CD14-positive monocyte (primary cell): ENCODE data around the gene OGFOD3. TPM values are rescaled to one million over a fixed set of nuclear protein-coding genes. Genes with fewer than 3 reads are reported as not detected.
A peak's percentile ranks its signal among the peaks of the same experiment; 100 is the strongest.

Experiments
- DNase-seq, 3 donors: peaks; one replicate each; pipeline ENCODE4 v3.0.0-alpha.2; 2011 to 2022
- H2AFZ ChIP-seq: 2 replicates; pipeline ENCODE4 v1.6.0; 2012; ENCODE audit warnings: mild to moderate bottlenecking, low read depth, low read length, inconsistent platforms; ENCODE audit not compliant: insufficient read depth, poor library complexity, severe bottlenecking
- H3K27ac ChIP-seq, 2 donors: 1 replicate in 1 of 2; 2 replicates in 1 of 2; pipeline ENCODE4 v1.5.1; 2012 to 2013; ENCODE audit warnings: low read length in 2 of 2, control low read depth in 1 of 2, inconsistent platforms in 1 of 2, low read depth in 1 of 2, mild to moderate bottlenecking in 1 of 2
- H3K27me3 ChIP-seq, 2 donors: one replicate each; pipeline versions ENCODE4 v1.6.0 to v1.6.1; 2011 to 2013; ENCODE audit warnings: low read length in 2 of 2; ENCODE audit not compliant: control insufficient read depth in 2 of 2, insufficient read depth in 2 of 2
- H3K36me3 ChIP-seq, 2 donors: replicated peaks in 1 of 2; 1 replicate in 1 of 2; 2 replicates in 1 of 2; pipeline versions ENCODE4 v1.5.1 to v1.6.1; 2012 to 2013; ENCODE audit warnings: low read length in 2 of 2, control low read depth in 1 of 2, inconsistent platforms in 1 of 2, mild to moderate bottlenecking in 1 of 2; ENCODE audit not compliant: insufficient read depth in 2 of 2, control insufficient read depth in 1 of 2
- H3K4me1 ChIP-seq, 2 donors: 1 replicate in 1 of 2; 2 replicates in 1 of 2; pipeline versions ENCODE4 v1.5.1 to v1.6.1; 2012 to 2013; ENCODE audit warnings: low read length in 2 of 2, control low read depth in 1 of 2, inconsistent platforms in 1 of 2, mild to moderate bottlenecking in 1 of 2, moderate library complexity in 1 of 2; ENCODE audit not compliant: insufficient read depth in 2 of 2, control insufficient read depth in 1 of 2
- H3K4me2 ChIP-seq: replicated peaks from 2 replicates; pipeline ENCODE3; 2012; ENCODE audit warnings: low read length, moderate library complexity, mild to moderate bottlenecking; ENCODE audit not compliant: poor library complexity, severe bottlenecking; ENCODE audit errors: extremely low read depth
- H3K4me3 ChIP-seq, 3 experiments: fragments of 200-600 bp in 1 of 3; sonication (generic) in 1 of 3; replicated peaks in 1 of 3; 1 replicate in 2 of 3; 2 replicates in 1 of 3; pipeline ENCODE4 v1.5.1; 2011 to 2013; ENCODE audit warnings: low read length in 3 of 3, mild to moderate bottlenecking in 3 of 3, control low read depth in 2 of 3, low read depth in 2 of 3, inconsistent platforms in 1 of 3, moderate library complexity in 1 of 3
- H3K79me2 ChIP-seq: 2 replicates; pipeline ENCODE4 v1.6.0; 2012; ENCODE audit warnings: mild to moderate bottlenecking, control low read depth, inconsistent platforms, low read length, moderate library complexity; ENCODE audit not compliant: insufficient read depth
- H3K9ac ChIP-seq: 2 replicates; pipeline ENCODE4 v1.6.0; 2017; ENCODE audit warnings: low read length, mild to moderate bottlenecking; ENCODE audit not compliant: insufficient read depth, poor library complexity, severe bottlenecking
- H3K9me3 ChIP-seq, 2 donors: replicated peaks in 1 of 2; 1 replicate in 1 of 2; 2 replicates in 1 of 2; pipeline versions ENCODE4 v1.5.1 to v1.6.1; 2012 to 2013; ENCODE audit warnings: low read length in 2 of 2, control low read depth in 1 of 2; ENCODE audit not compliant: control insufficient read depth in 1 of 2, insufficient read depth in 1 of 2
- H4K20me1 ChIP-seq: 2 replicates; pipeline ENCODE4 v1.6.0; 2012; ENCODE audit warnings: mild to moderate bottlenecking, low read length, control low read depth, moderate library complexity; ENCODE audit not compliant: insufficient read depth
- H3K27ac Mint-ChIP-seq, 7 donors: one replicate each; pipeline ENCODE4 v1.8.0; 2020; ENCODE audit warnings: mild to moderate bottlenecking in 7 of 7, mixed read lengths in 7 of 7, moderate library complexity in 6 of 7, inconsistent platforms in 2 of 7
- H3K27me3 Mint-ChIP-seq, 3 donors: one replicate each; pipeline ENCODE4 v1.8.0; 2021 to 2022; ENCODE audit warnings: low read depth in 3 of 3, mild to moderate bottlenecking in 3 of 3, mixed read lengths in 3 of 3, moderate library complexity in 3 of 3, inconsistent platforms in 1 of 3
- H3K36me3 Mint-ChIP-seq, 2 donors: one replicate each; pipeline ENCODE4 v1.8.0; 2020; ENCODE audit warnings: mixed read lengths in 2 of 2, inconsistent platforms in 1 of 2, mild to moderate bottlenecking in 1 of 2
- H3K4me1 Mint-ChIP-seq: one replicate; pipeline ENCODE4 v1.8.0; 2020; ENCODE audit warnings: mild to moderate bottlenecking, mixed read lengths
- H3K4me3 Mint-ChIP-seq, 2 donors: one replicate each; pipeline ENCODE4 v1.8.0; 2020; ENCODE audit warnings: mild to moderate bottlenecking in 2 of 2, mixed read lengths in 2 of 2, moderate library complexity in 1 of 2
- H3K9me3 Mint-ChIP-seq, 7 donors: one replicate each; pipeline ENCODE4 v1.8.0; 2020 to 2022; ENCODE audit warnings: mixed read lengths in 7 of 7, mild to moderate bottlenecking in 6 of 7, moderate library complexity in 6 of 7, inconsistent platforms in 2 of 7
- CTCF ChIP-seq: fragments of 200-600 bp; IDR thresholded peaks from one replicate; pipeline ENCODE4 v1.8.0; 2022; ENCODE audit warnings: antibody characterized with exemption, mild to moderate bottlenecking
- WGBS: methylation state at CpG from one replicate; pipeline ENCODE4 v1.1.5; 2013; ENCODE audit warnings: missing lambda C conversion rate; ENCODE audit not compliant: insufficient coverage; 5-methylcytosine and 5-hydroxymethylcytosine counted together
- intact Hi-C, 2 donors: fragments of 100-400 bp; cut with micrococcal nuclease; formaldehyde crosslinking; loops; one replicate each; pipeline versions ENCODE4 v1.15.0 to v1.15.1; 2023
- polyA plus RNA-seq, 3 donors: library from polyadenylated mRNA; depleted of rRNA in 1 of 3; unstranded in 2 of 3; stranded (reverse) in 1 of 3; fragments of 300-500 nt in 2 of 3; fragments of >200 nt in 1 of 3; fragmentation: Illumina TruSeq in 2 of 3; gene quantifications; 1 replicate in 2 of 3; 2 replicates in 1 of 3; pipeline ENCODE4 v1.2.3, GENCODE V29; 2012 to 2021

Gene OGFOD3
- polyA plus RNA-seq, 3 donors = 17.9 to 36.4 (median 25.2) TPM

- Histone ChIP-seq H3K27ac (peak within 1 kb of the TSS; percentile 79 to 87), H3K4me2 (peak within 1 kb of the TSS; percentile 98), H3K9ac (peak within 1 kb of the TSS; percentile 92), H3K36me3 (peaks cover 16 to 21% of the 10 kb centered on the region in 2 donors), H3K79me2 (peaks cover 46% of the 10 kb centered on the region), H3K4me1 (peaks cover 28 to 38% of the 10 kb centered on the region in 2 donors), H2AFZ (peak within 1 kb of the TSS; percentile 79), H3K27me3 (no peaks in the 10 kb centered on the region), H3K9me3 (no peaks in the 10 kb centered on the region), H4K20me1 (peaks cover 46% of the 10 kb centered on the region), H3K4me3 (peak within 1 kb of the TSS; percentile 78 to 100 (median 79))
- TF ChIP-seq CTCF = no peak
- Mint-ChIP-seq H3K27ac (peak within 1 kb of the TSS; percentile 80 to 97 (median 93)), H3K36me3 (peaks cover 12 to 27% of the 10 kb centered on the region in 2 donors), H3K4me3 (peak within 1 kb of the TSS; percentile 93 to 99), H3K4me1 (peaks cover 24% of the 10 kb centered on the region), H3K27me3 (peaks cover 0 to 1% (median 0%) of the 10 kb centered on the region in 3 donors), H3K9me3 (peaks cover 0 to 6% (median 2%) of the 10 kb centered on the region in 7 donors)
- peak; percentile 87 to 93 (median 91) for DNase-seq
- intact Hi-C loops = loop anchor here (1.0 to 10.0 kb wide), 7 partner anchors 8 to 416 kb away; partner anchors contain the start of genes HEXD (in 2 of the 2), OGFOD3 (in 2 of the 2), DCXR (in 1 of the 2) and NARF (in 1 of the 2)
- under 1% methylated on average over 89 of the region's 91 CpGs for WGBS
Measured at GRCh38 chr17:82450357-82451106, 32.1 kb upstream of the OGFOD3 start, which contains the start of gene CYBC1. TSS of gene CYBC1 (minus strand) at chr17:82450752. CDS start at chr17:82449254, 1,498 bp downstream.

GRCh38 chr17:82449883-82450356, 31.5 kb upstream of the OGFOD3 start:
- Histone ChIP-seq H3K79me2 (peaks cover 52% of the 10 kb centered on the region), H3K9ac (peak overlapping the region; percentile 92), H3K4me3 (peak overlapping the region; percentile 78 to 100 (median 79)), H3K27ac (peak overlapping the region; percentile 79 to 87), H4K20me1 (peaks cover 52% of the 10 kb centered on the region), H3K4me2 (peak overlapping the region; percentile 98), H2AFZ (peak overlapping the region; percentile 79), H3K27me3 (no peaks in the 10 kb centered on the region), H3K9me3 (no peaks in the 10 kb centered on the region), H3K4me1 (peaks cover 28 to 38% of the 10 kb centered on the region in 2 donors), H3K36me3 (peaks cover 22 to 27% of the 10 kb centered on the region in 2 donors)
- Mint-ChIP-seq H3K36me3 (peaks cover 12 to 32% of the 10 kb centered on the region in 2 donors), H3K27me3 (peaks cover 0 to 1% (median 0%) of the 10 kb centered on the region in 3 donors), H3K4me3 (peak overlapping the region; percentile 93 to 99), H3K27ac (peak overlapping the region; percentile 80 to 97 (median 92)), H3K9me3 (peaks cover 0 to 6% (median 2%) of the 10 kb centered on the region in 7 donors), H3K4me1 (peaks cover 24% of the 10 kb centered on the region)
- DNase-seq = peak in 1 of 3 donors; percentile 23
- intact Hi-C loops = loop anchor here (1.0 to 10.0 kb wide), 7 partner anchors 8 to 415 kb away; partner anchors contain the start of genes HEXD (in 2 of the 2), OGFOD3 (in 2 of the 2), DCXR (in 1 of the 2) and NARF (in 1 of the 2)
- no peak for TF ChIP-seq CTCF
- WGBS = 0% methylated on average over 5 of the region's 18 CpGs
